NCI-H82 treated with DMSO at 0.1 percent for 48 hours (cell line): ENCODE measurements around the gene TFEB.

Experiments used
- DNase-seq: peaks from one replicate; lab custom pipeline; 2025; ENCODE audit not compliant: unreplicated experiment; lab: John Stamatoyannopoulos, UW

Gene TFEB

DNA sequence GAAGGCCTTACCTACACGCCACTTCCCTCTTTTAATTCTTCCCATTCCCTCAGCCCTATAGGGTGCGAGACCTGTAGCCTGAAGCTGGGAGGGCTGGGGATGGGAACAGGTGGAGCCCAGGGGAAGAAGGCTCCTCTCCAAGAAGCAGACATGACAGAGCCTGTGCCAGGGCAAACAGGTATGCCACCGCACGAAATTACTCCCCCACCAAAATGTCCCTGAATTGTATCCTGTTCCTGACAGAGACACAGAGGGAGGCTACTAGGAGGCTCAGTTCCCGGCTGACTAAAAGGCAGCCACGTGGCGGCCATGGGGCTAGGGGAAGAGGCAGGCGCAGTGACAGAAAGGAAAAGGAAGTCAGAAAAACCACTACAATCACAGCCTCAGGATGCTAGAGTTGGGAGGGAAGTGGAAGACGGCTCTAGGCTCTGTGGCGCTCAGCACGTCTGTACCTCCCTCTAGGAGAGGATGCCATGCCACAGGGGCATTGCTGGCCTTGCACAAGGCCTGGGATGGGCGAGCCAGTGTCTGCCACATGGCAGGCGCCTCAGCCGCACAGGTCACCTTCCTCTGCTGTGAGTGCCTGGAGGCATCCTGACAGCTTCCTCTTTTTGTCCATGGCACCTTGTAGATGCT lies 27.7 kb downstream of the TFEB start:
- no peak for DNase-seq

DNA sequence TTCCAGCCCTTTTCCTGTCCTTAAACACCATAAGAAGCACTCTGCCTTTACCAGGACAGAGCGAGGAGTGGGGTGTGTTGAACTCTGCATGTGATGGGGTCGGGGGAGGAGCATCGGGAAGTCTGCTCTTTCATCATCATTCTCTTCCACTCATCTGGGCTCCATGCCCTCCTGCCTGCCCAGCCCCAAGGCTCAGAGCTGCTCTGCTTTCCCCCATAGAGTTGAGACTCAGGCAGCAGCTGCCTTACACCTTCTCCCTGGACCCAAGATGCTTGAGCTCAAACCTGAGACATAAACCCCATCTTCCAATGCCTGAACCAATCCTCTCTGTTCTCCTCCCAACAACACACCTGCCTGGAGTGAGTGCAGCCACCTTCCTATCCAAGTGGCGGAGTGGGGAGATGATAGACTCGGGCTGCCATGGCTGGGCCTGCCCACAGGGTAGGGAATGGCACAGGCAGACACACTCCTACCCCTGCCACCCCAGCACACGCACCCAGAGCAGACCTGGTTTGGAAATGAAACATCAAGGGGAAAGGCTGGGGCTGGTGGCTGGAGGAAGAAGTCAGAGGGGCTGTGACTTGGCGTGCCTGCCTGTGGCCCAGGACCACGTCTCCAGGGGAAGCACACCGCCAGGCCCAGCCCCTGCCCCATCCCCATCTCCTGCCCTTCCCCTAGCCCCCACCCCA lies 28.4 kb downstream of the TFEB start:
- no peak for DNase-seq

DNA sequence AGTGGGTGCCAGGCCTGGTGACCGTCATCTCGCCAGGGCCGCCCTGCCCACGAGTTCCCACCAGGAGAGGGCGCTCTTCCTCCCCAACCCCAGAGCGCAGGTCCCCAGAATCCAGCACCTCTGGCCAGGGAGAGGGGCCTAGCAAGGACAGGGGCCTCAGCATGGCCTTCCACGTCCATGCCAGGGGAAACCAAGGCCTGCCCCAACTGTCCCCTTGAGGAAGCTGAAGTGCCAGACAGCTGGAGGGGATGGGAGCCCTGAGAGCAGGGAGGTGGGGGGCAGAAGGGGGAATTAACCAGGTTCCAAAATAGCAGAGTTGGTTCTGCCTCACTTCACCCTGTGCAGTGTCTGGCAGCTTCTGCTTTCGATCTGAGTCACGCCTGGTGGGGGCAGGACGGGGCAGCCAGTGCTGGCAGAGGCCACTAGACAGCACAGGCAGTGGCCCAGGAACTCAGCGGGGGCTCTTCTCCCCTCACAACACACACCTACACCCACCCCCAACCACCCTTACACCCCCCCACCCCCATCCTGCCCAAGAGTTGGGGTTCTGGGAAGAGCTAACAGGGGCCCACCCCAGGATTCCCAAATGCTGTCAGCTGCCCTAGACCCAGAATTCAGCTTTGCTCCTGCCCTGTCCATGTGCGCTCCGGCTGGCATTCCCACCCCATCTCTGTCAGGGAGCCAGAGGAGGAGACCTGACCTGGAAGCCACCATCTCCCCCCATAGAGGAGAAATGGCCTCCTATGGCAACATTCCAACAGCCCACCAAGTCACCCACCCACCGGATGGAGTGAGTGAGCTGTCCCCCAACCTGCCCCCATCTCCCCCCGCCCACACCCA lies 29.2 kb downstream of the TFEB start:
- DNase-seq, result peak; percentile 2

DNA sequence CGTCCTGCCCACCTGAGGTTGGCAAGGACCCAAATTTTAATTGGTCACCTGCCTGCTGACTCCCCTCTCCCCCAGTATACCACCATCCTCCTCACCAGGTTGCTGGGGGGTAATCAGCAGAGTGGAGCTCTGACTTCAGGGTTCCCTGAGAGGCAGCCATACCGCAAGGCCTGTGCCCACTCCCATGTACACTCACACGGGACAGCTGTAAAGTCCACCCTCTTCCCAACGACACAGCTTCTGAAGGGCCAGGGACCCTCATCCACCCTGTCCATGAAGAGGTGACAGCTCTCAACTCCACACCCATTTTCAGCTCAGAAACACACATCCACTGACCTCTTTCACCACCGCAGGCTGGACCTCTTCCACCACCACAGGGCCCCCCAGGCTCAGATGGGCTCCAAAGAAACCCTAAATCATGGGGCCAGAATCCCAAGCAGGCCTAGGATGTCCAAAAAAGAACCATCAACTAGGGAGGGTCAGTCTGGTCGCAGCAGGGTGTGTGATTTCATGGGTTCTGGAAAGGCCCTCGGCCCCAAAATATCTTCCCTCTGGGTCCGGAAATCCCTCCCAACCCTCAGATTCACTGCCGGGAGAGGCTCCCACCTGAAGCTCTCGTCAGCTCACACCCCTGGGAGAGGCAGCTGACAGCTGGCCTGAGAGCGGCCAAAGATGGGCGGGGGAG lies 30.0 kb downstream of the TFEB start:
- no peak for DNase-seq

GRCh38 chr6:41704656-41705310 lies 30.6 kb downstream of the TFEB start:
- no peak for DNase-seq

GRCh38 chr6:41704028-41704427 lies 31.4 kb downstream of the TFEB start:
- no peak for DNase-seq

GRCh38 chr6:41702771-41703494 lies 32.5 kb downstream of the TFEB start:
- no peak for DNase-seq

DNA sequence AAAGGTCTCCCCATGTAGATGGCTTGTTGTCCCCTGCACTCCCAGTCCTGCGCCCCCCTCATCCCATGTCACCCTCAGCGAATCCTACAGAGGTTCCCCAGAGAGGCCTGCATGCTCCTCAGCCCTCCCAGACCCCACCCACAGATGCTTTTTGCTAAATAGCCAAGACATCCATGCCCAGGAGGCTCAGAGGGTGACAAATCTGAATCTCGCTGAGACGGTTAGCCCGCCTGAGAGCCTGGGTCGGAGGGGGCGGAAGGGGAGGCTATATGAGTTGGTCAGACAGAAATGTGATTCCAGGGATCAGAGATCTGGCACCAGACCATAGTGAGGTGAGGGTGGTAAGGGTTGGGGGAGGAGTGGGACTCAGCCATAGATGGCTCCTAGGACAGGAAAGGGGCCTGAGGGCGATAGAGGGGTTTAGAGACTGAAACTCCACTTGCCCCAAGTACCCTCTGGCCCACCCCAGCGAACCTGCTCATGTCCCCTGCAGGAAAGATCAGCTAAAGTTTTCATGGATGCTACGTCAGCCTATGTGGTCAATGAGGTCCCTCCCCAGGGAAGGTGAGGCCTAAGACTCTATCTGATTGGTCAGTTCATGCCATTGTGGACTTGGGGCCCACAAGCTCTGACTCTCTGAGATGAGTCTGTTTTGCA lies 33.2 kb downstream of the TFEB start:
- no peak for DNase-seq

- no peak for DNase-seq
Measured at GRCh38 chr6:41700463-41701347, 34.7 kb downstream of the TFEB start.

GRCh38 chr6:41699063-41699462 lies 36.3 kb downstream of the TFEB start:
- DNase-seq, result no peak

DNA sequence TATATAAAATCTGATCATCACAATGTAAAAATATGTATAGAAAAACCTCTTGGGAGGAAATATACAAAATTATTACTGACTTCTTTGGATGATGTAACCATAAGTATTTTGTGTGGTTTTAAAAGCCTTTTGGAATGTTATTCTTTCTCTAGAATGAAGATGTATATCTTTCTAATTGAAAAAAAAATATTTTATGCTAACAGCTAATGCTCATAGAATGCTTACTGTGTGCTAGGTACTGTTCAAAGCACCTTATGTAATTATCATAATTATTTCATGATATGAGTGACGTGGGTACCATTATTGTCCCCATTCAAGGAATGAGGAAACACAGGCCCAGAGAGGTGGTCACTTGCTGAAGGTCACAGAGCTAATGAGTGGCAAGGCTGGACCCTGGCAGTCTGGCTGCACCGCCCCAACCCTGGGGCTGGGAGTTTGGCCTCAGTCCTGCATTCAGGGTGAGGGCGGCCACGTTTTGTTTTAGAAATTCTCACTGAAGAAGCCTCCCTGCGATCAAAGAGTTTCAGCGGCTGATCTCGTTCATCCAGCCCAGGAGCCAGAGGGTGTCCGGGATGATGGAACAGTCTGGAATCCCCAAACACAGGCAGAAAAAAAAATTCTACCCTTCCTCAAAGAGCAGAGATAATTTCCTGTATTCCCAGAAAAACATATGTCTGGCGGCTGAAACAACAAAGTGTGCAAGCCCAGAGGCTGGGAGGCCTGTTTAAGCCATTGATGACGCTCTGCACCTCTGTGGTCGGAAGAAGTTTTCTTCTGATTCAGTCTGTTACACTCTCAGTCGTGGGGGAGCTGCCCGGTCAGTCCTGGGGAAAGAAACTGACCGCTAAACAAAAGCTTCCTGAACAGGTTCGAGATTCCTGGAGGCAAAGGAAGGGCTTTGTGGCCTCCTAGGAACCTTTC lies 37.3 kb downstream of the TFEB start:
- no peak for DNase-seq

DNA sequence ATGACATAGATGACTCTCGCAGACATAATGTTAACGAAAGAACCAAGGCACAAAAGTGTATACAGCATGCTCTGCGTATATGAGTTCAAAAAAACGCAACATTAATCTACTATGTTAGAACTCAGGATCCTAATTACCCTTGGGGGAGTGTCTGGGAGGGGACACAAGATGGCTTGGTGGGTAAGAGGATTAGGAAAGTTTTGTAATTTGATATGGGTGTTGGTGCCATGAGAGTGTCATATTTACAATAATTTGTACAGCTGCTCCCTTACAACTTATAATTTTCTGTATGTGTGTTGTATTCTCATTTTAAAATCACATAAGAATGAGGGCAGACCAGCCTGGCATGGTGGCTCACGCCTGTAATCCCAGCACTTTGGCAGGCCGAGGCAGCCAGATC lies 38.6 kb downstream of the TFEB start:
- DNase-seq, result peak; percentile 79

DNA sequence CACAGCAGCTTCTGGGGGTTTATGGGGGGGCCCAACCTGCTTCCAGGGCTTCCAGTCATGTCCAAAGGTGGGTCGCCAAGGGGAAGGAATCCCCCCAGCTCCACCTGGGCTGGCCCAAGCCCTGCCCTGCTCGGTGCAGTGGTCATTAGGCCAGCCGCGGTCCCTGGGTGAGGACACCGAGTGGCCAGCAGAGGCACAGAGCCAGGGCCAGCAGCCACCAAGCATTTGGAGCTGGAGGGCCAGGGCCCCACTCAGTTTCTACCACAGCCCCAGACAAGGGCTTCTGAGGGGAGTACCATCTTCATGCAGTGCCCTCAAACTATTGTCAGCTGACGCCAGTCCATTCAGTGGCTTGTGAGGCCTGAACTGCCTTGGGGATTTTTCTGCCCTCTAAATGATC lies 39.6 kb downstream of the TFEB start:
- no peak for DNase-seq

- DNase-seq, result no peak
Measured at GRCh38 chr6:41694815-41695526, 40.4 kb downstream of the TFEB start.

- no peak for DNase-seq
Measured at GRCh38 chr6:41693281-41694240, 41.8 kb downstream of the TFEB start.

- no peak for DNase-seq
Measured at GRCh38 chr6:41692730-41693129, 42.7 kb downstream of the TFEB start.
